A673 (cell line): ENCODE measurements around the gene COPS4.

Experiments
- CTCF ChIP-seq: fragments of 300-800, 200-600 bp; sonication (generic); conservative IDR thresholded peaks from 2 replicates; pipeline ENCODE4 v1.5.1; 2017; ENCODE audit warnings: low read depth, mild to moderate bottlenecking, antibody characterized with exemption, low read length, moderate library complexity, mixed read lengths
- EZH2 ChIP-seq: fragments of 200-600 bp; sonication (generic); IDR thresholded peaks from 2 replicates; pipeline ENCODE4 v1.6.1; 2017; ENCODE audit warnings: borderline replicate concordance, low read depth, mild to moderate bottlenecking, mixed read lengths, antibody characterized with exemption, low read length; ENCODE audit not compliant: poor library complexity, severe bottlenecking

GRCh38 chr4:83083925-83084475 is 49.0 kb downstream of the COPS4 start:
- TF ChIP-seq CTCF = no peak
- no peak for TF ChIP-seq EZH2
